ENCODE measurements around the gene UPK3B.
"Not testable (repeated sequence)": the region's sequence is repeated elsewhere in the genome, so short reads cannot be mapped to it uniquely, and the experiment has no call there.

GRCh38 chr7:76549855-76550248 is 39.5 kb downstream of the UPK3B start:
- not testable (repeated sequence) for TF ChIP-seq CTCF (conservative IDR thresholded peaks at IDR 0.05; ENCODE audit: low read length); EZH2phosphoT487 (IDR thresholded peaks at IDR 0.05; ENCODE audit: borderline replicate concordance, low read depth, low read length)

Measured in OCI-LY7 (cell line).